Measurements from ENCODE around the gene PKNOX2. TPM values are rescaled to one million over a fixed set of nuclear protein-coding genes. Genes with fewer than 3 reads are reported as not detected.

The PKNOX2 gene
- total RNA-seq, 4 donors from 2014 or later, result 1.5 to 8.2 (median 3.6) TPM

DNA sequence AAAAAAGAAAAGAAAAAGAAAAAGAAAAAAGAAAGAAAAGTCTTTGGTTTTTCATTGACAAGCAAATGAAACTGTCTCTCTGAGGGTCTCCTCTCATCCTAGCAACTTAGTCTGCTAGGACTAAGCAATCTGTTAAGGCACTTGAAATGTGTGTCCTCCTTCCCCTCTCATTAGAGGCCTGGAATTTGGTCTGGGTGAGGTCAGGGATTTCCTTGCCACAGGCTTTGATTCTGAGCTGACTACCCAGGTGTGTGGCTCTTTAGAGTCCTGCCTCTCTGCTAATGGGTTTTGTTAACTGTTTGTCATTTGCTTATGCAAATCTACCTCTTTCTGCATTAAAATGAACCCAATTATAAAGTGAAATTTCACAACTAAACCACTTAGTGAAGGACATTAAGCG lies 18.3 kb upstream of the PKNOX2 start:
- 76% methylated on average over 1 of the region's 1 CpG for WGBS
- no peak overlapping the region for H3K27ac ChIP-seq
- H3K4me3 ChIP-seq, result no peak overlapping the region
- no peaks in the 10 kb centered on the region for H3K36me3 ChIP-seq
- TF ChIP-seq, protein P1, sequence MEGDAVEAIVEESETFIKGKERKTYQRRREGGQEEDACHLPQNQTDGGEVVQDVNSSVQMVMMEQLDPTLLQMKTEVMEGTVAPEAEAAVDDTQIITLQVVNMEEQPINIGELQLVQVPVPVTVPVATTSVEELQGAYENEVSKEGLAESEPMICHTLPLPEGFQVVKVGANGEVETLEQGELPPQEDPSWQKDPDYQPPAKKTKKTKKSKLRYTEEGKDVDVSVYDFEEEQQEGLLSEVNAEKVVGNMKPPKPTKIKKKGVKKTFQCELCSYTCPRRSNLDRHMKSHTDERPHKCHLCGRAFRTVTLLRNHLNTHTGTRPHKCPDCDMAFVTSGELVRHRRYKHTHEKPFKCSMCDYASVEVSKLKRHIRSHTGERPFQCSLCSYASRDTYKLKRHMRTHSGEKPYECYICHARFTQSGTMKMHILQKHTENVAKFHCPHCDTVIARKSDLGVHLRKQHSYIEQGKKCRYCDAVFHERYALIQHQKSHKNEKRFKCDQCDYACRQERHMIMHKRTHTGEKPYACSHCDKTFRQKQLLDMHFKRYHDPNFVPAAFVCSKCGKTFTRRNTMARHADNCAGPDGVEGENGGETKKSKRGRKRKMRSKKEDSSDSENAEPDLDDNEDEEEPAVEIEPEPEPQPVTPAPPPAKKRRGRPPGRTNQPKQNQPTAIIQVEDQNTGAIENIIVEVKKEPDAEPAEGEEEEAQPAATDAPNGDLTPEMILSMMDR (IDR thresholded peaks at IDR 0.05), result no peak
- no peak for TF ChIP-seq POLR2A (IDR thresholded peaks at IDR 0.05)
- TF ChIP-seq POLR2AphosphoS5 (IDR thresholded peaks at IDR 0.05), result no peak
- TF ChIP-seq EP300 (IDR thresholded peaks at IDR 0.05), result no peak
- H3K9me3 ChIP-seq, result no peaks in the 10 kb centered on the region
- H3K27me3 ChIP-seq, result peaks cover 18% of the 10 kb centered on the region
- H3K4me1 ChIP-seq, result peaks cover 4% of the 10 kb centered on the region
- DNase-seq (ENCODE audit: low spot score in 2 of 2), result no peak

DNA sequence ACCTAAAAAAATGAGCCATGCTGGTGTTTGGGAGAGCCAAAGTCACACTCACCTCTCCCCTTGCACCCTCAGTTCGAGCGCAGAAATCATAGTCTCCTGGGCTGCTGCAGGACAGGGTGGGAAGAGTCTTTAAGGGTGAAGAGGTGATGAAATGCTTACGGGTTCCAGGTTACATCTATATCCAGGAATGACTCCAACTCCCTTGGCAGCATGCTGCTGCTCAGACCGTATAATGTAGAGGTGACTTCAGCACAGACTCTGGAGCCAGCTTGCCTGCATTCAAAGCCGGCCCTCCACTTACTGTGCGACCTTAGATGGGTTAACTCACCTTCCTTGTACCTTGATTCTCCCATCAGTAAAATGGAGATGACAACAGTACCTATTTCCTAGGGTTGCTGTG lies 17.3 kb upstream of the PKNOX2 start:
- no peaks in the 10 kb centered on the region for H3K36me3 ChIP-seq
- no peak for DNase-seq (ENCODE audit: low spot score in 2 of 2)
- H3K4me3 ChIP-seq, result no peak overlapping the region
- no peaks in the 10 kb centered on the region for H3K9me3 ChIP-seq
- H3K27me3 ChIP-seq, result peaks cover 10% of the 10 kb centered on the region
- no peak overlapping the region for H3K27ac ChIP-seq
- 42% methylated on average over 6 of the region's 6 CpGs for WGBS
- TF ChIP-seq POLR2AphosphoS5 (IDR thresholded peaks at IDR 0.05) (no peak), POLR2A (IDR thresholded peaks at IDR 0.05) (no peak), EP300 (IDR thresholded peaks at IDR 0.05) (no peak)
- TF ChIP-seq, protein P1 (IDR thresholded peaks at IDR 0.05), result no peak
- H3K4me1 ChIP-seq, result no peaks in the 10 kb centered on the region

DNA sequence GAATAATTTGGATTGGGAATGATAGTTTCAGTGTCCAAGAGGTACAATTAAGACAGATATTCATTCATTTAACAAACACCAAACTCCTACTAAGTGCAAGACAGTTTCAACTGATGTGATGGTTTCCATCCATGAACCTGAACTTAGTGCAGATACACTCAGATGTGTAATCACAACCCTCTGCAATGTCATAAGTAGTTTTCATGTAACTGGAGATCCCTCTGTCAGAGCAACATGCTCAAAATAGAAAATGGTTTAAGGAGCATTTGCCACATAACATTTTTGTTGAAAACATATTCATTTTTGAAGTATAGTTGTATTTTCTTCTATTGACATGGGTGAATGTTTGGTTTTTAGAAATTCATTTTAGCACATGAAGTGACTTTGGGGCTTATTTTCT lies 16.5 kb upstream of the PKNOX2 start:
- Histone ChIP-seq H3K4me3 (no peak overlapping the region), H3K9me3 (no peaks in the 10 kb centered on the region), H3K27ac (no peak overlapping the region), H3K27me3 (peaks cover 10% of the 10 kb centered on the region), H3K4me1 (no peaks in the 10 kb centered on the region), H3K36me3 (no peaks in the 10 kb centered on the region)
- TF ChIP-seq POLR2A (IDR thresholded peaks at IDR 0.05), result no peak
- TF ChIP-seq POLR2AphosphoS5 (IDR thresholded peaks at IDR 0.05), result no peak
- TF ChIP-seq, protein P1 (IDR thresholded peaks at IDR 0.05), result no peak
- TF ChIP-seq EP300 (IDR thresholded peaks at IDR 0.05), result no peak
- DNase-seq (ENCODE audit: low spot score in 2 of 2), result no peak

DNA sequence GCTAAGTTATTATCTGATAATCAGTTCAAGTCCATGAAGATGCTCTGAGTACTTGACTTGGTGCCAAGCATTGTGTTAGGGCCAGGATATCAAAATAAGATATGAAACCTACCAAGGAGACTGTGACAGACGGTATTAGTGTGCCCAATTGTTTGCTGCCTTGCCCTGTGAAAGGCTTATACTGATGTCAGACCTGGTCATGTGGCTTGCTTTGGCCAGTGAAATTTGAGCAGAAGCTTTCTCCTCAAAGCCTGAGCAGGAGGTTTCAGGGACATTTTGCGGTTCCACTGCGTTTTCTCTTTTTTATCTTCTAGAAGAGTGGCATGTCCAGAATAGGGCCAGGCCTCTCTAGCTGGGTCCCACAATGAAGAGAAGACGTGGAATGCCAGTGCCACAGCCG lies 15.8 kb upstream of the PKNOX2 start:
- Histone ChIP-seq H3K27me3 (peaks cover 6% of the 10 kb centered on the region), H3K27ac (no peak overlapping the region), H3K4me3 (no peak overlapping the region), H3K4me1 (no peaks in the 10 kb centered on the region), H3K9me3 (no peaks in the 10 kb centered on the region), H3K36me3 (no peaks in the 10 kb centered on the region)
- TF ChIP-seq EP300 (IDR thresholded peaks at IDR 0.05) (no peak), POLR2AphosphoS5 (IDR thresholded peaks at IDR 0.05) (no peak), POLR2A (IDR thresholded peaks at IDR 0.05) (no peak)
- TF ChIP-seq, protein P1 (IDR thresholded peaks at IDR 0.05), result no peak
- DNase-seq (ENCODE audit: low spot score in 2 of 2), result no peak
- WGBS, result 86% methylated on average over 5 of the region's 5 CpGs

DNA sequence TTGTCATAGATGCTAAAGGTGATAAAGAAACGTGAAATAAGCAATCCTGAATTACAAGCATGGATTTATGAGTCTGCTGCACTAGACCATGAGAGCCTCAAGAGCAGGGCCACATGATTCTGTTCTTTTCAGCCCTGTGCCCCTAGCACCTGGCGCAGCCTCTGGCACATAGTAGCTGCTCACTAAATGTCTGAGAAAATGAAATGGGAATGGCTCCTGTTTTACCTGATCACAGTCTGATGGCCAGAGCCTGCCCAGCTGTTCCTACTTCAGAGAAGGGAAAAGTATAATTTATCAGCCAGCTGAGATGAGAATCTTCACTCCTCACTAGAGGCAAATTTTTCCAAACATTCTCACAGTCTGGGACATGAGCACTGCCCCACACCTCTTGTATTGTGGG lies 10.7 kb upstream of the PKNOX2 start:
- Histone ChIP-seq H3K27ac (no peak overlapping the region), H3K9me3 (no peaks in the 10 kb centered on the region), H3K4me3 (no peak overlapping the region), H3K27me3 (peaks cover 14% of the 10 kb centered on the region), H3K36me3 (no peaks in the 10 kb centered on the region), H3K4me1 (peaks cover 4% of the 10 kb centered on the region)
- 83% methylated on average over 2 of the region's 2 CpGs for WGBS
- TF ChIP-seq EP300 (IDR thresholded peaks at IDR 0.05), result no peak
- TF ChIP-seq, protein P1 (IDR thresholded peaks at IDR 0.05), result no peak
- no peak for TF ChIP-seq POLR2A (IDR thresholded peaks at IDR 0.05)
- TF ChIP-seq POLR2AphosphoS5 (IDR thresholded peaks at IDR 0.05), result no peak
- DNase-seq (ENCODE audit: low spot score in 2 of 2), result no peak

Data from suprapubic skin (tissue), 4 donors.